COR-L47 (cell line): ENCODE data around the gene TOM1L2.
"Not testable (repeated sequence)": the region's sequence is repeated elsewhere in the genome, so short reads cannot be mapped to it uniquely, and the experiment has no call there.

Experiments used
- DNase-seq: peaks from one replicate; lab custom pipeline; 2025; lab: John Stamatoyannopoulos, UW

TOM1L2 gene

DNA sequence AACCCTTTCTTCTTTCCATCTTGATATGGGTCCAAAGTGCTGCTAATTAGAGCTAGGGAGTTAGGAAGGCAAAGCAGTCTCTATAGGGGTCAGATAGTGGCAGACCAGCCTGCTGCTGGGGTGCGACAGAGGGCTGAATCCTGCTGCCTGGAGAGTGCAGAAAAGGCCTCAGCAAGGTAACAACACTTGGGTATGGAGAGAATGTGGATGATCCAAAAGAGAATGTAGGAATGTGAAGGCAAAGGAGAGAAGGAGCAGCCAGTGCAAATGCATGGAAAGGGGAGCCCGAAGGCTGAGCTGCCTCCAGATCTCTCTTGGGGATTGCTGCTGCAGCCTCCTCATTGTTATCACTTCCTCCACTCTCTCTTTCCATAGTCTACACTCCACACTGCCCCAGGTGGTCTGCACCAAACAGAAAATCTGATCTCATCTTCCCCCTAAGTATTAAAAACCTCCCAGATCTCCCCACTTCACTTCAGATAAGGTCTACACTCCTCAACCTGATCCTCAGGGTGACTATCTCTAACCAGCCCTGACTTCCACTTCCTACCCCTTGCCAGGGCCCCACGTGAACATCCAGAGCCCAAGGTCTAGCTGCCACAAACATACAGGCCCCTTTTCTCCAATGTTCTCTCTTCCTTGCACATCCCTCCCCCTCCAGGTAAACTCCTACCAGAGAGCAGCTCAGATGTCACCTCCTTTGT, 28.8 kb downstream of the TOM1L2 start:
- DNase-seq: no peak

- no peak for DNase-seq
Observed at GRCh38 chr17:17942846-17943245, 29.4 kb downstream of the TOM1L2 start.

GRCh38 chr17:17941015-17941414, 31.2 kb downstream of the TOM1L2 start:
- DNase-seq: no peak

GRCh38 chr17:17940441-17940911, 31.7 kb downstream of the TOM1L2 start:
- no peak for DNase-seq

GRCh38 chr17:17939941-17940340, 32.3 kb downstream of the TOM1L2 start:
- DNase-seq: not testable (repeated sequence)

- DNase-seq: no peak
Observed at GRCh38 chr17:17938388-17939107, 33.7 kb downstream of the TOM1L2 start.

- DNase-seq: no peak
Observed at GRCh38 chr17:17937958-17938357, 34.2 kb downstream of the TOM1L2 start.

DNA sequence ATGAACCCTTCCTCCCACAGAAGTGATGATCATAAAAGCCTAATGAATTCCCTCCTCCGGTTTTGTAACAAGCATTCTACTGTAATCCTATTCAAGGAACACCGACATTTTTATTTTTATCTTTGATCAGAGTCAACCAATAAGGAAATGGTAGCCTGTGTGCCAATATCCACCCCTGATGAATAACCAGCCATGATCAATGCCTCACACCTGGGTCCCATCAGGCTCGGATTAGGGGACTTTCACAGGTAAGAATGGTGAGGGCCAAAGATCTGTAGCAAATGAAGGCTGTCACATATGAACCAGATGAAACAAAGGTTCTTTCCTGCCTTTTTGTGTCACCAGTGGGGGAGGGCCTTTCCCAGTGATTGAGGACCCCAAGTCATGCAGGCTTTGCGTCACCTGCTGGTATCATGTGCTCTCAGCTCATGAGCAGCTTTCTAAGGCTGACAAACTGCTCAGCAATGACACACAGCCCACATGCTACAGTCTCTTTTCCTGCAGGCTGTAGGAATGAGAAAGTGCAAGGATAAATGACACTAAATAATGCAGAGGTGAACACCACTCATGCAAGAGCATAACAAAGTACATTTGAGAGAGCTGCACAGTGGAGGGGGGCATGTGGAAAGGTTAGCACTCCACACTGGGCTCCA, 34.9 kb downstream of the TOM1L2 start:
- no peak for DNase-seq

- DNase-seq: no peak
Observed at GRCh38 chr17:17935321-17936271, 36.6 kb downstream of the TOM1L2 start.

- no peak for DNase-seq
Observed at GRCh38 chr17:17934806-17935205, 37.4 kb downstream of the TOM1L2 start.

DNA sequence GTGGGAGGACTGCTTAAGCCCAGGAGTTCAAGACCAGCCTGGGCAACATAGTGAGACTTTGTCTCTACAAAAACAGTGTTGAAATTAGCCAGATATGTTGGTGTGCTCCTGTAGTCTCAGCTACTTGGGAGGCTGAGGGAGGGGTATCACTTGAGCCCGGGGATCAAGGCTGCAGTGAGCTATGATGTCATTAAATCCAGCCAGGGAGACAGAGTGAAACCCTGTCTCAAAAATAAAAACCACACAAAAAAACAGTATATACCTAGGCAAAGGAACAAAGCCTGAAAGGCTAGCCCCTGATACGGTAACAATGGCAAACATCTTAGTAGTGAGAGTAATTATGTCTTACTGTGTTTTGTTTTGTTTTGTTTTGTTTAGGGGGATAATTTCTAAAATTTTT, 38.0 kb downstream of the TOM1L2 start:
- no peak for DNase-seq

DNA sequence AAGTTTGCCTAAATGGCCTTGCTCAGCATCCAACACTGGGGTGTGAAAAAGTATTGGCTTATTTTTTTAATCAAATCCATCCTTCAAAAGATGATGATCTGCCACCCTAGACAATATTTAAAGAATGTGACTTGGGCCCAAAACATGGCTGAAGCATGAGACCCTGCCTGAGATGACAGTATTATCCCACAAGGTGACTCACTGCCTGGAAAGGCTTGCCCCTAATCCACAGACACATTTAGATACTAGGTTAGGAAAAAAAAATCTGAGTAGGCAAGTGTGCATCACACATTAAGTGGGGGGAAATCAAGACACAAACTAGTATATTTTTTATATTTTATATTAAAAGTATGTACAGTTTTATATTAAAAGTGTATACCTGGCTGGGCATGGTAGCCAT, 38.4 kb downstream of the TOM1L2 start:
- no peak for DNase-seq

DNA sequence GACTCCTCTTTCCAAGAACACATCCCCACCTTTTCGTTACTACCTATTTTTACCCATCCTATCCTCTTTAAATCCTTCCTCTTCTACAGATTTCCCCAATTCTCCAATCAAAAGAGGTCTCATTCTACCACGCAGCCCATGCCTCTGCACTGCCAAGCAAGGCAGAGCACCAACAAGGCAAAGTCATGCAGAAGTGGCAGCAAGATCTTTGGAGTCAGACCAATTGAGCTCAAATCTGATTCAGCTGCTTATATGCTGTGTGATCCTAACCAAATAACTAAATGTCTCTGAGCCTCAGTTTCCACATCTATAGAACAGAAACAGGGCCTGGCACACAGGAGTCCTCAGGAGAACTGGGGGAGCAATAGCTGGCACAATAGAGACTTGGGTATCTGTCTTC, 41.0 kb downstream of the TOM1L2 start:
- DNase-seq: no peak

DNA sequence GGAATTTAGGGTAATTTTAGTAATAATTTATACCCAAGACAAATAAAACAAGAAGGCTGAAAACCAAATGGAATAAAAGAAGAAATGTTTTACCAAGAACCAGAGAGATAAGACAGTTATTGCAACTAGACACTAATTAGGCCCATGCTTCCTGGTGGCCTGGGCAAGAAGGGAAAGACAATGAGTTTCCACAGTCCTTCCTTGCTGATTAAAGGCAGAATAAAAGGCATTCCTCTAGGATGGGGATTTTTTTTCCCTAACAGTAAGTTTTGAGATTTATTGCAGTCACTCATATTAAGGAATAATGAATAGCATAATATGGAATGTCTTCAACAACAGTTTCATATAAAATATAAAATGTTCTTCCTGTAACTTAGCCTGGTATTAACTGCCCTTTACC, 41.5 kb downstream of the TOM1L2 start:
- no peak for DNase-seq

GRCh38 chr17:17929655-17930380, 42.4 kb downstream of the TOM1L2 start:
- DNase-seq: no peak

DNA sequence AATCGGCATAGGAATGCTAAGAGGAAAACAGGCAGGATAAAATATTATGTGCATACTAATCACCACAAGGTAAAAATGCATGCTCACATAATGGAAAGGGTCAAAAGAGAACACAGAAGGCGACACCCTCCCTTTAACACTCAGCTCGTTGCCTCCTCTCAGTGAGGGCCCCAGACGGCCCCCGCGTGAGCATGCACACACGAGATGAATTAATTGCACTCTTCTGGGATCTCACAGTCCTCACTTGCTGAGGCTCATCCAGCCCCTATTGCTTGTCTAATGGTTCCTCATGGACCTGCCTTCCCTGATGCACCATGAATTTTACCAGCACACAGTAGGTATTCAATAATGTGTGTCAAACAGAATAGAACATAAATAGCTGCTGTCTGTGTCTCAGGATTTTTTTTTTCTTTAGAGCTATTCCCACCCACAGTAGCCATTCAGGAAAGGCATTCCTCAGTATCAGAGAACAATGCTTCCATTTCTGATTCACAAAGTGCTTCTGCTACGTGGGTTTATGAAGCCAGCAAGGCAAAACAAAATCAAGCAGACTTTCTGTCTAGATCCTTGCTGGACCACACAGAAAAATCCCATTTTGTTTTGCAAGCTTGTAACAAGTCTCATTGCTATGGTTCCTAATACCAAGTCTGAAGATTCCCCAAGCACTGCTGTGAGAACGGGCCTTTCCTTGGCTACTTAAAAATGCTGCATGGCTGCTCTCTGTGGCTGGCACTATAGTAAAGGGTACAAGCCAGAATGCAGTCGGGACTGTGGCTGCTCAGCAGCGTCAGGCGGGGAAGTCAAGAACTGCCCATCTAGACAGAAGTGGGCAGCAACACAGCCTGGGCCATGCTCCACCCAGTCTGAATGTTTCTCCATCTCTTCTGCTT, 43.6 kb downstream of the TOM1L2 start:
- no peak for DNase-seq

DNA sequence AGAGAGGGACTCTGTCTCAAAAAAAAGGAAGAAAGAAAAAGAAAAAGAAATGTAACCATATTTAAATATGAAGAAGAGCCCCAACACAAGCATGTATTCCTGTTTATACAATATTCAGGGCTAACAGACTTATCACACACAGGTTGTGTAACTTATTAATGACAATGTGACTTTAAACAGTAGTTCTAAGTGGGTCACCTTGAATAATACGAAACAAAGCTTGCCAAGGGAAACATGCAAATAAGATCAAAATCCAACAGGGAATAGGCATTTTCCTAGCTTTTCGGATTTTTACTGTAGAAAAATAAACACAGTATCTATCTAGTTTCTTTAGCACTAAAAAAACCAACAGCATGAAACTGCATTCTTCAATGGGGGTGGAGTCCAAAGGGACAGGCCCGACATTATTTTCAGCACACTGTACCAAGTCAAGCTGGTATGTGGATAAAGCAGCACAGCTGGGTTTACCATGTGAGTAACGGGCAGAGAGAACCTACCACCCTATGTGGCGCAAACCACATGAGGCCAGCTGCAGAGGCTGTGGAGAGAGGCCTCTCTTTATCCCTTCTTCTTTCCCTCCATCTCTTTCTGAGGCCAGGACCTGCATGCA, 45.3 kb downstream of the TOM1L2 start:
- no peak for DNase-seq

DNA sequence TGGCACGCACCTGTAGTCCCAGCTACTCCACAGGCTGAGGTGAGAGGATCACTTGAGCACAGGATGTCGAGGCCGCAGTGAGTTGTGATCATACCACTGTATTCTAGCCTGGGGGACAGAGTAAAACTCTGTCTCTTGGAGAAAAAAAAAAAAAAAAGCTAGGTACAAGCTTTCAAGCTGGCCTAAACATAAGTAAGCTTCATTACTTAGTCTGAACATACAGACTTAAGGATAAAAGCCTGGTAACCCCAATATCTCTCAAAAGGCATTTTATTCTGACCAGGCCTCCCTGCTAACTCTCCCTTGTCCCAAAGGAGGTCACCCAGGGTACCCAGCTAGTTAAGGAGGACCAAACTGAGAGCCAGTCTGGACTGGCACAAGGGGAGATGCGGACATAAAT, 46.2 kb downstream of the TOM1L2 start:
- no peak for DNase-seq

- DNase-seq: no peak
Observed at GRCh38 chr17:17924857-17925250, 47.3 kb downstream of the TOM1L2 start.
